ENCODE results near the gene CTBP1. TPM values are rescaled to one million over a fixed set of nuclear protein-coding genes. Genes with fewer than 3 reads are reported as not detected.

CTBP1 gene
- total and polyA plus RNA-seq, 2 experiments from 2014 or later = 152 to 431 TPM

- no peaks in the 10 kb centered on the region for H3K27me3 ChIP-seq
- H3K9me3 ChIP-seq (ENCODE audit: low read depth) = no peaks in the 10 kb centered on the region
- no peak overlapping the region for H3K4me3 ChIP-seq
- no peak for TF ChIP-seq CTCF (IDR thresholded peaks at IDR 0.05; ENCODE audit: low read depth, low read length)
- no peak for DNase-seq (ENCODE audit: low read depth in 1 of 2, low spot score in 1 of 2)
- no peak overlapping the region for H3K27ac ChIP-seq
- peaks cover 11% of the 10 kb centered on the region for H3K4me1 ChIP-seq (ENCODE audit: low read depth)
- peaks cover 12% of the 10 kb centered on the region for H3K36me3 ChIP-seq
Measured at GRCh38 chr4:1244081-1244977, 4.6 kb downstream of the CTBP1 start.

GRCh38 chr4:1243451-1244080 is 5.4 kb downstream of the CTBP1 start:
- peaks cover 12% of the 10 kb centered on the region for H3K36me3 ChIP-seq
- H3K9me3 ChIP-seq (ENCODE audit: low read depth) = no peaks in the 10 kb centered on the region
- DNase-seq (ENCODE audit: low read depth in 1 of 2, low spot score in 1 of 2) = no peak
- H3K27me3 ChIP-seq = no peaks in the 10 kb centered on the region
- H3K27ac ChIP-seq = no peak overlapping the region
- H3K4me1 ChIP-seq (ENCODE audit: low read depth) = peaks cover 11% of the 10 kb centered on the region
- no peak overlapping the region for H3K4me3 ChIP-seq
- no peak for TF ChIP-seq CTCF (IDR thresholded peaks at IDR 0.05; ENCODE audit: low read depth, low read length)

- H3K27me3 ChIP-seq = no peaks in the 10 kb centered on the region
- peaks cover 11% of the 10 kb centered on the region for H3K4me1 ChIP-seq (ENCODE audit: low read depth)
- DNase-seq (ENCODE audit: low read depth in 1 of 2, low spot score in 1 of 2) = no peak
- no peak overlapping the region for H3K4me3 ChIP-seq
- TF ChIP-seq CTCF (IDR thresholded peaks at IDR 0.05; ENCODE audit: low read depth, low read length) = no peak
- no peaks in the 10 kb centered on the region for H3K9me3 ChIP-seq (ENCODE audit: low read depth)
- no peak overlapping the region for H3K27ac ChIP-seq
- peaks cover 17% of the 10 kb centered on the region for H3K36me3 ChIP-seq
Measured at GRCh38 chr4:1242506-1243450, 6.2 kb downstream of the CTBP1 start.

GRCh38 chr4:1241936-1242505 is 6.9 kb downstream of the CTBP1 start:
- Histone ChIP-seq H3K9me3 (ENCODE audit: low read depth) (no peaks in the 10 kb centered on the region), H3K4me1 (ENCODE audit: low read depth) (peaks cover 8% of the 10 kb centered on the region), H3K36me3 (peaks cover 17% of the 10 kb centered on the region), H3K27ac (no peak overlapping the region), H3K4me3 (no peak overlapping the region), H3K27me3 (no peaks in the 10 kb centered on the region)
- no peak for TF ChIP-seq CTCF (IDR thresholded peaks at IDR 0.05; ENCODE audit: low read depth, low read length)
- DNase-seq (ENCODE audit: low read depth in 1 of 2, low spot score in 1 of 2) = no peak

- no peak for TF ChIP-seq CTCF (IDR thresholded peaks at IDR 0.05; ENCODE audit: low read depth, low read length)
- H3K9me3 ChIP-seq (ENCODE audit: low read depth) = no peaks in the 10 kb centered on the region
- H3K4me1 ChIP-seq (ENCODE audit: low read depth) = peaks cover 4% of the 10 kb centered on the region
- no peak overlapping the region for H3K27ac ChIP-seq
- no peak for DNase-seq (ENCODE audit: low read depth in 1 of 2, low spot score in 1 of 2)
- H3K36me3 ChIP-seq = peaks cover 17% of the 10 kb centered on the region
- H3K27me3 ChIP-seq = no peaks in the 10 kb centered on the region
- H3K4me3 ChIP-seq = no peak overlapping the region
Measured at GRCh38 chr4:1241466-1241935, 7.4 kb downstream of the CTBP1 start.
